Activated naive CD4-positive, alpha-beta T cell treated with anti-CD3 and anti-CD28 coated beads, Interleukin-2, amount 50 U/mL, for 16 hours (primary cell): ENCODE data around the gene NANOGP8.
"Not testable (repeated sequence)": the region's sequence is repeated elsewhere in the genome, so short reads cannot be mapped to it uniquely, and the experiment has no call there.

Experiments used
- DNase-seq: peaks from one replicate; pipeline ENCODE4 v3.0.0-alpha.2; 2020

NANOGP8 gene

DNA sequence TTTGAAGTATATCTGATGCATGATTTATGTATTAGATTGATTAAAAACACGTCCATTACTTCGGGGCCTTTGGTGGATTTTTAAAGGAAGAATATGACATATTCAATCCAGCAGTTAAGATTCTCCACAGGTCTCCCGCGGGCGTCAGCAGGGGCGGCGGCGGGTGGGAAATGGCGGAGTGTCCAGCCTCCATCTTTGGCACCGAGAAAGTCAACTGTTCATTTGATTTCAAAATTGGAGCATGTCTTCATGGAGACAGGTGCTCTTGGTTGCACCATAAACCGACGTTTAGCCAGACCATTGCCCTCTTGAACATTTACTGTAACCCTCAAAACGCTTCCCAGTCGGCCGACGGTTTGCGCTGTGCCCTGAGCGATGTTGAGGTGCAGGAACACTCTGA is 7.2 kb upstream of the NANOGP8 start:
- DNase-seq, result no peak

DNA sequence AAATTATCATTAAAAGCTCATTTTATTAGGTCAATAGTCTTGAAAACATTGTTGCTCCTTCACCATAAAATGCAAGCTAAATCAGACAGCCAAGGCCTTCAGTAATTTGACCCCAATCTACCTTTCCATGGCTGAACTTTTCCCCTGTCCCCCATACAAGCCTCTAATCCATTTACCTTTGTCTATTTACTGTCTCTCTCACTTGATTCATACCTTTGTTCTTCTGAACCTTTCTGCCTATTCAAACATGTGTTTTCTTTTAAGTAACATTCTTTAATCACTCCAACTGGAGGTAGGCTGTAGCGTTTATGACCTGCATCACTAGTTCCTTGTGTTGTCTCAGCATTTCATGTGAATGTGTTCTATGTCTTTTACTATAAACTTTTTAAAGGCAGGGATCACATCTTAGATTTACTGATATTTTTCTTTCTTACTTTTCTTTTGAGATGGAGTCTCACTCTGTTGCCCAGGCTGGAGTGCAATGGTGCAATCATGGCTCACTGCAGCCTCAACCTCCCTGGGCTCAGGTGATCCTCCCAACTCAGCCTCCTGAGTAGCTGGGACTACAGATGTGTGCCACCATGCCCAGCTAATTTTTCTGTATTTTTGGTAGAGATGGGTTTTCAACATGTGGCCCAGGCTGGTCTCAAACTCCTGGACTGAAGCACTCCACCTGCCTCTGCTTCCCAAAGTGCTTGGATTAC is 5.2 kb upstream of the NANOGP8 start:
- no peak for DNase-seq

DNA sequence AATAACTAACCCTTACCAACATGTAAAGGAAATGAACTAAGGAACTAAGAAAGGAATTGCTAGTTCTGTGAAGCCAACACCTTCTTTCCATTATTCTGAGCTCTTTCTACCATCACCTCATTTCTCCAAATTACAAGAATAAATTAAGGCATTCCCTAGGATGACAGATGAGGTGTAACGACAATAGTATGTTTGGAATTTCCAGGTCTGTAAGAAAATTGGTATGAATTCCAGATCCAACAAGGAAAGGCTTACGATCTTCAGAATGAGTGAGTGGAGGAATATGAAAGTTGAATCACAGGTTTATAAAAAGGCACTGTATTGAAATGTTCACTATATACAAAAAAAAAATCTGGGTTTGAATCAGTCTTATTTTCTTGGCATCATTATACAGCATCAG is 4.5 kb upstream of the NANOGP8 start:
- no peak for DNase-seq

GRCh38 chr15:35088329-35088728 is 3.2 kb upstream of the NANOGP8 start:
- DNase-seq, result no peak

GRCh38 chr15:35087759-35088158 is 2.7 kb upstream of the NANOGP8 start:
- DNase-seq, result no peak

DNA sequence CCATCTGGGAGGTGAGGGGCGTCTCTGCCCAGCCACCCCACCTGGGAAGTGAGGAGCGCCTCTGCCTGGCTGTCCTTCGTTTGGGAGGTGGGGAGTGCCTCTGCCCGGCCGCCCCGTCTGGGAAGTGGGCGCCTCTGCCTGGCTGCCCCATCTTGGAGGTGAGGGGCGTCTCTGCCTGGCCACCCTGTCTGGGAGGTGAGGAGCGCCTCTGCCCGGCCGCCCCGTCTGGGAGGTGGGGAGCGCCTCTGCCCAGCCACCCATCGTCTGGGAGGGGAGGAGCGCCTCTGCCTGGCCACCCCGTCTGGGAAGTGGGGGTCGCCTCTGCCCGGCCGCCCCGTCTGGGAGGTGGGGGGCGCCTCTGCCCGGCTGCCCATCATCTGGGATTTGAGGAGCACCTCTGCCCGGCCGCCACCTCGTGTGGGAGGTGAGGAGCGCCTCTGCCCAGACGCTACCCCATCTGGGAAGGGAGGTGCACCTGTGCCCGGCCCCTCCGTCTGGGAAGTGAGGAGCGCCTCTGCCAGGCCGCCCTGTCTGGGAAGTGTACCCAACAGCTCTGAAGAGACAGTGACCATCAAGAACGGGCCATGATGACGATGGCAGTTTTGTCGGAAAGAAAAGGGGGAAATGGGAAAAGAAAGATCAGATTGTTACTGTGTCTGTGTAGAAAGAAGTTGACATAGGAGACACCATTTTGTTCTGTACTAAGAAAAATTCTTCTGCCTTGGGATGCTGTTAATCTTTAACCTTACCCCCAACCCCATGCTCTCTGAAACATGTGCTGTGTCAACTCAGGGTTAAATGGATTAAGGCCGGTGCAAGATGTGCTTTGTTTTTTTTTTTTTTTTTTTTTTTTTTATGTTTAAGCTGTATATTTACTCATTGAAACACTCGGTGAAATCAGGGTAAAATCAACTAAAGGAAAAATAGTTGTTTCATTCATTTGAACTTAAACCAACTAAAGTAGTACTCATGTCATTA is 2.4 kb downstream of the NANOGP8 start:
- DNase-seq, result not testable (repeated sequence)

DNA sequence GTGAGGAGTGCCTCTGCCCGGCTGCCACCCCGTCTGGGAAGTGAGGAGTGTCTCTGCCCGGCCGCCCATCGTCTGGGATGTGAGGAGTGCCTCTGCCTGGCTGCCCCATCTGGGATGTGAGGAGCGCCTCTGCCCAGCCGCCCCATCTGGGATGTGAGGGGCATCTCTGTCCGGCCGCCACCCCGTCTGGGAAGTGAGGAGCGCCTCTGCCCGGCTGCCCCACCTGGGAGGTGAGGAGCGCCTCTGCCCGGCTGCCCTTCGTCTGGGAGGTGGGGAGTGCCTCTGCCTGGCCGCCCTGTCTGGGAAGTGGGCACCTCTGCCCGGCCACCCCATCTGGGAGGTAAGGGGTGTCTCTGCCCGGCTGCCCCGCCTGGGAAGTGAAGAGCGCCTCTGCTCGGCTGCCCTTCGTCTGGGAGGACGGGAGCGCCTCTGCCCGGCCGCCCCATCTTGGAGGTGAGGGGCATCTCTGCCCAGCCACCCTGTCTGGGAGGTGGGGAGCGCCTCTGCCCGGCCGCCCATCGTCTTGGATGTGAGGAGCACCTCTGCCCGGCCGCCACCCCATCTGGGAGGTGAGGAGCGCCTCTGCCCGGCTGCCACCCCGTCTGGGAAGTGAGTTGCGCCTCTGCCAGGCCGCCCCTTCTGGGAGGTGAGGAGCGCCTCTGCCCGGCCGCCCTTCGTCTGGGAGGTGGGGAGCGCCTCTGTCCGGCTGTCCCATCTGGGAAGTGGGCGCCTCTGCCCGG is 3.3 kb downstream of the NANOGP8 start:
- DNase-seq, result not testable (repeated sequence)

DNA sequence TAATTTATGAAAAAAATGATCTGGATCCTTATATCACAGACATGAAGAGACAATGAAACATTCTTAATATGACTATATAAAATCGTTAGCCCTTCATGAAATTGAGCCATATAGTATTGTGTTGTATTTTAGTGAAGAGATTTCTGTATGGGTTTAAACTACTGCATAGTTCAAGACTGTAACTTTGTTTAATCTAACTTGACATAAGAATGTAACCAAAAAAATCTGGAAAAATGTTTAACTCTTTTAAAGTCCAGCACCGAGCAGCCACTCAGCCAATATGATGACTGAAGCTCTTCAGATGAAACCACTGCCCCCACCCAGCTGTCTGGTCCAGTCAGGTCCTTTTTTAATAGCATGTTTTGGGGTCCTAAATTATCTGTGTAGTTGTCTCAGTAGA is 4.9 kb downstream of the NANOGP8 start:
- DNase-seq, result no peak

DNA sequence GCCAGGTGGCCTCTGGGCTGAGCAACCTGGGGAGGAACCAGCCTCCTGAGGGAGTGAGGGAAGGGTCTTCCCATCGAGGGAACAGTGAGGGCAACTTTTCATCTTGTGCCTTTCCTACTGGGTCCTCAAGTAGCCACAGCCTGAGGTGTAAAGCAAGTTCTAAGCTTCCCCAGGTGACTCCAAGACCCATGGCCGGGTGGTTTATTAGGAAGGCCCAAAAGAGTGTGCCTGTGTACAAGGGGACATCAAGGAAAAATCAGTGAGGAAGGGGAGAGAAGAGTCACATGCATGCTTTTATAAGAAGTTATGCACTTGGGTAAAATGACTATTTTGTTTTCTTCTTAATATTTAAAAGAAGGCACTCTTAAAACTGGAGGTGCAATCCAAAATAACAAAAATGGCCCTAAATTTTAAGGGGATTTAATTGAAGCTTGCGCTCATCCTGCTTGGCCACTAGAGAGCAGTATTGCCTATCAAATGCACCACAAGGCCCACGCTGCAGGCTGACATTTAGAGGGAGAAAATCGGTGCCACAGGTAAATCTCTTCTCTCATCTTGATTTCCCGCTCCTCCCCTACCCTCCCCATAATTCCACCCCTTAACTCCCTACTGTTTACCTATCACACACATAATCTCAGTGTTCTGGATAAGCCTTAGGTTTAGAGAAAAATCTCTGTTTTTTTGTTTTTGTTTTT is 6.7 kb downstream of the NANOGP8 start:
- DNase-seq, result no peak

- no peak for DNase-seq
Observed at GRCh38 chr15:35071106-35071505, 14.0 kb downstream of the NANOGP8 start.

DNA sequence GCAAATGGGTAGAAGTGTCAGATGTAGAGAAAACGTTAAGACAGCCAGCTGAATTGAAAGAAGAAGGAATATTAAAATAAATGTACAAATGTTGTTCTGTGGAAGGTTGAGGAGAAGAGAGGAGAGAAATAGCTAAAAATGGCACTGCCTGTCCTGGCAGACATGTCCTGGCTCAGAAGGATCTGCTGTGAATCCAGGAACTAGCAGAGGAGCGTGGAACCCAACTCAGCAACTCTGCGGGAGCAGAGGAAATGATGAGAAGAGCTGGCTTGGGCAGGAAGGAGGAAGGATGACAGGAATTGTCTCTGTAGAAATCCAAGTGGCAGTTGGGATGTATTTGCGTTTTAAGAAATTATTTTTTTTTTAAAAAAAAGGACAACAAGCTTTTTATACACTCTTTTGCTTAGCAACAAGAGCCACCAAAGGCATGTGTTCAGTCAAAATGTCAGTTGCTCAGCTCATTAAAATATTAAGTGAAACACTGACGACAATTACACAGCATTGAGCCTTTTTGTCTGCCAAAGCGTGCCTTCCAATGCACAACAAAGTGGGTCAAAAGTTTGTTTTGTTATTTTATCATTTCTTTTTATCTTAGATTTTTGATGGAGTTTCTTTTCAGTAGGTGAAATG is 16.1 kb downstream of the NANOGP8 start:
- DNase-seq, result no peak

GRCh38 chr15:35067496-35068347 is 17.4 kb downstream of the NANOGP8 start:
- no peak for DNase-seq

GRCh38 chr15:35066094-35066493 is 19.0 kb downstream of the NANOGP8 start:
- no peak for DNase-seq

DNA sequence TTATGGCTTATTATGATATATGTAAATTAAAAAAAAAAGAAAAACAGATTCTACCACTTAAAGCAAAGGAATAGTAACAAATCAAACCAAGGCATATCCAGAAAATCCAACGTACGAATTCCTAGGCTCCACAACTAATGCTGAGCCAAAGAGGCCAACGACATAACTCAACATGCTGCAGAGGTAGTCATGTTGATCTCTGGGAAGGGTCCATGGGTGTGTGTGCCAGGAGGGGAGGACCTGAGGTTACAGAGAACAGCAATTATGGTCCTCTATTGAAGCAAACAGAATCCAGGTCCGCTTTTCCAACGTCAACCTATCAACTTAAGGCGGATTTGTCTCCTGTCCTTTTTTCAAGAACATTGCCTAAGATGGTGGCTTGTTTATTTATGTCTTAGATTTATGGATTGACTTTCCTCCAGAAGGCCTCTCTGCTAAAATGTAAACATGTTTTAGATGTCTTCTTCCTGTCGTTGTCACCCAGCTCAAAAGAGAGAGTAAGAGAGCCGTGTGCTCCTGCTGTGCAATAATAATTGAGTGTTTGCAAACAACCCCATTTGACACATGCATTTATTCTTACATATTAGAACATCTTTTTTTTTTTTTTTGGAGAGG is 20.4 kb downstream of the NANOGP8 start:
- DNase-seq, result no peak

DNA sequence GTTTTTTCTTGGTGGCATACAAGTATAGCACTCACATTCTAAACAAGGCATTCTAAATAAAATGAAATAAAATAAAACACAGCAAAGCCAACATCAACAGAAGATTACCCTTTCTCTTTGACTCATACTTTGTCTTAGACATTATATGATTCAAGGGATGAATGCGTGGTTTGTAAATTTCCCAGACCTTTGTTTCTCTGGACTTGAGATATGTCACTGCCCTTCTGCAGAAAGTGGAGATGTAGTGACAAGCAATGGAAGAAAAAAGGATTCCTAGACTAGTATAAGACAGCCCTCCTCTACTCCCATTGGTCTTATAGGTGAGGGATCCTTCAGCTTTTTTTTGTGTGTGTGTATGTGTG is 22.4 kb downstream of the NANOGP8 start:
- no peak for DNase-seq

DNA sequence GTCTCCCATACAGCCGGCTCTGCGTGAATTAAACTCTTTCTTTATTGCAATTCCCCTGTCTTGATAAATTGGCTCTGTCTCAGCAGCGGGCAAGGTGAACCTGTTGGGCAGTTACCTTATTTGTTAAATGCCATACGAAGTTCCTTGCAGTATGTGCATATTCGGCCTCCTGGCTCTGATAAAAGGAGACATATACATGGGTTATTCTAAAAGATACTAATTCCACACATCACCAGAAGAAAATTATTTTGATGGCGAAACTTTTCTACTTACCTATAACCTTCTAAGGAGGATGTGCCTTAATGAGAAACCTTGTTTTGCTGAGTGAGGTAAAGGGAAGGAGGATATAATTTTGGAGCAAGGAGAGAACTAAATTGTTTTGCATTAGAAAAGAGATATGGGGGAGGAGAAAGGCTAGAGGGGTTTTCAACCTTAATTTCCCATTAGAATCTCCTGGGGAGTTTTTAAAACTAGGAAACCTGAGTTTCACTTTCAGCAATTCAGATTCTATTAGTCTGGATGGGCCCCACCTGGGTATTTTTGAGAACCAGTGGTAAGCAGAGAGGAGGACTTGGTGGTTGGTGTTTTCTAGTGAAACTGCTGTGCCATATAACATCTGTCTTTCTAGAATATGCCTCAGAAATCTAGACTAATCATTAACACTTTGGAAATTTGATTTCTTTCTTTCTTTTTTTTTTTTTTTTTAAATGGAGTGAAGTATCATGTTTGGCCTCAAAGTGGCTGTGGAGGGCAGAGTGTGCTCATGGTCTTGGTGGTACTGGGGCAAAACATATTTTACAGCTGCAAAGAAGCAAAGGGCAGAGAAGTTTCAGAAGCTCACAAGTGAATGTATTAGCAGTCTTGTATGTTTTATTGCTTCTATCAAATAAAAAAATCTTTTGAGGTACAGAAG is 23.0 kb downstream of the NANOGP8 start:
- DNase-seq, result no peak

GRCh38 chr15:35061161-35061824 is 23.8 kb downstream of the NANOGP8 start:
- DNase-seq, result no peak

- no peak for DNase-seq
Observed at GRCh38 chr15:35060591-35060990, 24.5 kb downstream of the NANOGP8 start.

- no peak for DNase-seq
Observed at GRCh38 chr15:35058534-35059054, 26.5 kb downstream of the NANOGP8 start.
